SU-DHL-6 (cell line): Measurements from ENCODE around the gene TEDC2.

ENCODE experiments used
- CTCF ChIP-seq: fragments of 200-600 bp; sonication (generic); IDR thresholded peaks from one replicate; pipeline ENCODE4 v1.5.1; 2017; ENCODE audit warnings: antibody characterized with exemption, mild to moderate bottlenecking, low read length, moderate library complexity; ENCODE audit not compliant: insufficient read depth, poor library complexity, severe bottlenecking
- EZH2phosphoT487 ChIP-seq: fragments of 200-600 bp; sonication (generic), shearing (Covaris generic); conservative IDR thresholded peaks from 2 replicates; pipeline ENCODE4 v1.6.1; 2018; ENCODE audit warnings: mild to moderate bottlenecking, antibody characterized with exemption, low read length, moderate library complexity, mixed read lengths

GRCh38 chr16:2485811-2486507 is 26.1 kb downstream of the TEDC2 start:
- TF ChIP-seq CTCF (no peak), EZH2phosphoT487 (no peak)
